MM.1S (cell line): ENCODE results near the gene ZNF462.

ENCODE experiments used
- DNase-seq: peaks from one replicate; pipeline ENCODE4 v3.0.0-alpha.2; 2015
- H2AFZ ChIP-seq: fragments of 300-600 bp; sonication (generic); 2 replicates; pipeline ENCODE4 v1.6.0; 2016; ENCODE audit warnings: antibody characterized with exemption, low read length
- H3F3A ChIP-seq: fragments of 300-600 bp; sonication (generic); 2 replicates; pipeline ENCODE4 v1.6.1; 2016; ENCODE audit warnings: mild to moderate bottlenecking, antibody characterized with exemption, low read length, moderate library complexity, mixed read lengths; ENCODE audit not compliant: insufficient read depth
- H3K27ac ChIP-seq: fragments of 300-600 bp; sonication (generic); 2 replicates; pipeline ENCODE4 v1.5.1; 2016; ENCODE audit warnings: mild to moderate bottlenecking, low read length
- H3K27me3 ChIP-seq: fragments of 300-600 bp; sonication (generic); replicated peaks from 2 replicates; pipeline ENCODE4 v1.6.0; 2016; ENCODE audit warnings: low read length; ENCODE audit not compliant: insufficient read depth
- H3K36me3 ChIP-seq: fragments of 300-600 bp; sonication (generic); replicated peaks from 2 replicates; pipeline ENCODE4 v1.6.1; 2016; ENCODE audit warnings: mild to moderate bottlenecking, low read length, mixed read lengths; ENCODE audit not compliant: insufficient read depth
- H3K4me1 ChIP-seq: fragments of 300-600 bp; sonication (generic); 2 replicates; pipeline ENCODE4 v1.6.1; 2016; ENCODE audit warnings: low read length, mixed read lengths
- H3K4me2 ChIP-seq: fragments of 300-600 bp; sonication (generic); 2 replicates; pipeline ENCODE4 v1.6.0; 2016; ENCODE audit warnings: low read depth, low read length
- H3K4me3 ChIP-seq: fragments of 300-600 bp; sonication (generic); 2 replicates; pipeline ENCODE4 v1.5.1; 2016; ENCODE audit warnings: low read length, mixed read lengths
- H3K79me2 ChIP-seq: fragments of 300-600 bp; sonication (generic); 2 replicates; pipeline ENCODE4 v1.6.1; 2016; ENCODE audit warnings: mixed run types, low read length, mixed read lengths
- H3K9ac ChIP-seq: fragments of 300-600 bp; sonication (generic); 2 replicates; pipeline ENCODE4 v1.6.1; 2016; ENCODE audit warnings: low read length, mixed read lengths
- H3K9me2 ChIP-seq: fragments of 300-600 bp; sonication (generic); replicated peaks from 2 replicates; pipeline ENCODE4 v1.6.1; 2016; ENCODE audit warnings: mild to moderate bottlenecking, low read length, mixed read lengths; ENCODE audit not compliant: insufficient read depth
- H3K9me3 ChIP-seq: fragments of 300-600 bp; sonication (generic); replicated peaks from 2 replicates; pipeline ENCODE4 v1.6.1; 2016; ENCODE audit warnings: mild to moderate bottlenecking, low read length, mixed read lengths; ENCODE audit not compliant: insufficient read depth
- H4K20me1 ChIP-seq: fragments of 300-600 bp; sonication (generic); 2 replicates; pipeline ENCODE4 v1.6.1; 2016; ENCODE audit warnings: mild to moderate bottlenecking, low read length, moderate library complexity, mixed read lengths; ENCODE audit not compliant: insufficient read depth
- EZH2 ChIP-seq: fragments of 300-600 bp; sonication (generic); optimal IDR thresholded peaks from 2 replicates; pipeline ENCODE3; 2017; ENCODE audit warnings: low read depth, mild to moderate bottlenecking, antibody characterized with exemption, low read length, mixed read lengths
- EZH2phosphoT487 ChIP-seq: fragments of 300-600 bp; sonication (generic); IDR thresholded peaks from 2 replicates; pipeline ENCODE4 v1.6.1; 2018; ENCODE audit warnings: antibody characterized with exemption, low read length
- TF ChIP-seq, protein P1 (sequence below): fragments of 300-600 bp; sonication (generic); IDR thresholded peaks from 2 replicates; pipeline ENCODE4 v1.5.1; 2016; ENCODE audit warnings: antibody characterized with exemption, low read length, mixed read lengths

The ZNF462 gene

DNA sequence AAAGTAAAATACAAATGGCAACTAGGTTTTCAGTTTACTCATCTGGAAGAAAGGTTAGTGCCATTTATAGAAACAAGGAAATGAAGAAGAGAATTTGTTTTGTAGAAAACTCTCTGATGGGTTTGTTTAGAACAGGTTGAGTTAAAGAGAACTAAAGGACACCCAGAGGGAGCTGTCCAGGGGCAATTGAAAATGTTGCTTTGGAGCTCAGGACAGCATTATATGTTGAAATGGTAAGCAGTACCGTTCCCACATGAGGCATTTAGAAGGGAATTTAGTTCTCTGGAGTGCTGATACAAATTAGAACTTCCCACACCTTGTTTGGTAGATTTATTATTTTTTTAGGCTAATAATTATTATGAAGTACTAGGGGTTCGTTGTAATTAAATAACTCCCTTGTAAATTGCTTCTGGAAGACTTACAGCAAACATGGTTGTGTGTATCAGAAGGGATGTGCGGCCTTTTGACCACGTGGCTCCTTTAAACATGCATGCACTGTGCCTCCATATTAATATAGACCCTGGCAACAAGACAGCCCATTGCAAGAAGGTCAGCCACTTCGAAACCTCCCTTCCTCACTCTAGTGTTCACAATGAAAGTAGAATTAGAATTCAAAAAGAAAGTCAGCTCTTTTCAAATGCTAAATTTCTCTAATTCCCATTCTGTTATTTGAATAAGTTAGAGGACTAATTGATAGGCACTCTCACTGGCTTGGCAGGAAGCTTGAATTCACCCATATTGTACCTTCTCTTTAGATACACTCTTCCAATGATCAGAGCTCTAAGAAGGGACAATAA lies 71.7 kb downstream of the ZNF462 start:
- H2AFZ ChIP-seq, result no peak overlapping the region
- no peaks in the 10 kb centered on the region for H3K9me3 ChIP-seq
- no peak overlapping the region for H3K4me3 ChIP-seq
- TF ChIP-seq EZH2 (no peak), EZH2phosphoT487 (no peak)
- TF ChIP-seq, protein P1, sequence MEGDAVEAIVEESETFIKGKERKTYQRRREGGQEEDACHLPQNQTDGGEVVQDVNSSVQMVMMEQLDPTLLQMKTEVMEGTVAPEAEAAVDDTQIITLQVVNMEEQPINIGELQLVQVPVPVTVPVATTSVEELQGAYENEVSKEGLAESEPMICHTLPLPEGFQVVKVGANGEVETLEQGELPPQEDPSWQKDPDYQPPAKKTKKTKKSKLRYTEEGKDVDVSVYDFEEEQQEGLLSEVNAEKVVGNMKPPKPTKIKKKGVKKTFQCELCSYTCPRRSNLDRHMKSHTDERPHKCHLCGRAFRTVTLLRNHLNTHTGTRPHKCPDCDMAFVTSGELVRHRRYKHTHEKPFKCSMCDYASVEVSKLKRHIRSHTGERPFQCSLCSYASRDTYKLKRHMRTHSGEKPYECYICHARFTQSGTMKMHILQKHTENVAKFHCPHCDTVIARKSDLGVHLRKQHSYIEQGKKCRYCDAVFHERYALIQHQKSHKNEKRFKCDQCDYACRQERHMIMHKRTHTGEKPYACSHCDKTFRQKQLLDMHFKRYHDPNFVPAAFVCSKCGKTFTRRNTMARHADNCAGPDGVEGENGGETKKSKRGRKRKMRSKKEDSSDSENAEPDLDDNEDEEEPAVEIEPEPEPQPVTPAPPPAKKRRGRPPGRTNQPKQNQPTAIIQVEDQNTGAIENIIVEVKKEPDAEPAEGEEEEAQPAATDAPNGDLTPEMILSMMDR, result no peak
- DNase-seq, result no peak
- H3K27ac ChIP-seq, result no peak overlapping the region
- H3K4me2 ChIP-seq, result no peak overlapping the region
- H3K9me2 ChIP-seq, result no peaks in the 10 kb centered on the region
- no peak overlapping the region for H3K9ac ChIP-seq
- no peaks in the 10 kb centered on the region for H4K20me1 ChIP-seq
- H3F3A ChIP-seq, result no peaks in the 10 kb centered on the region
- H3K79me2 ChIP-seq, result no peaks in the 10 kb centered on the region
- H3K36me3 ChIP-seq, result no peaks in the 10 kb centered on the region; the same call in 1 of the 2 replicates
- H3K27me3 ChIP-seq, result no peaks in the 10 kb centered on the region
- no peaks in the 10 kb centered on the region for H3K4me1 ChIP-seq

- no peaks in the 10 kb centered on the region for H3K79me2 ChIP-seq
- TF ChIP-seq EZH2 (no peak), EZH2phosphoT487 (no peak)
- TF ChIP-seq, protein P1, result no peak
- H3F3A ChIP-seq, result no peaks in the 10 kb centered on the region
- no peak overlapping the region for H2AFZ ChIP-seq
- no peak for DNase-seq
- no peaks in the 10 kb centered on the region for H4K20me1 ChIP-seq
- H3K27ac ChIP-seq, result no peak overlapping the region
- H3K9me2 ChIP-seq, result no peaks in the 10 kb centered on the region
- H3K4me1 ChIP-seq, result no peaks in the 10 kb centered on the region
- no peak overlapping the region for H3K4me3 ChIP-seq
- H3K27me3 ChIP-seq, result no peaks in the 10 kb centered on the region
- no peaks in the 10 kb centered on the region for H3K9me3 ChIP-seq
- no peak overlapping the region for H3K4me2 ChIP-seq
- no peak overlapping the region for H3K9ac ChIP-seq
- no peaks in the 10 kb centered on the region; the same call in 1 of the 2 replicates for H3K36me3 ChIP-seq
Measured at GRCh38 chr9:106936680-106937079, 73.7 kb downstream of the ZNF462 start.

DNA sequence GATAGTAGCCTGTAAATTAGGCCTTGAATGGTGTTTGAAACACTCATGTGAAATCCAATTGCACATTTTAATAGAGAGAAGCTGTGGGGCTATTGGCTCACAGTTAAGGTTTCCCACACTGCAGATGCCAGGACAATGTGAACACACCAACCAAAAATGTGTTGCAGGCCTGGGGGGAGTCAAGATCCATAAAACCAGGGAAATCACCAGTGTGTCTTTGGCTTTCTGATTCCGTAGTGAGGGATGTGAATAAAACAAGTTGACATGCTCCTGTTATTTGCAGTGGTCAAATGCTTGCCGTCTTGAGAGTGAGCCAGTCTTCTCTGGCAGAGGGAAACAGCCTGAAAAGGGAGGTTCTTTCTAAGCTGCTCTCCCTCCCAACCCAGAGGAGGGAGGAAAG lies 79.0 kb downstream of the ZNF462 start:
- Histone ChIP-seq H3K4me2 (no peak overlapping the region), H3K9me2 (no peaks in the 10 kb centered on the region), H3K79me2 (no peaks in the 10 kb centered on the region), H3K9ac (no peak overlapping the region), H3K9me3 (no peaks in the 10 kb centered on the region), H3K4me3 (no peak overlapping the region), H3F3A (no peaks in the 10 kb centered on the region), H3K27me3 (no peaks in the 10 kb centered on the region), H4K20me1 (no peaks in the 10 kb centered on the region), H2AFZ (no peak overlapping the region), H3K4me1 (no peaks in the 10 kb centered on the region), H3K27ac (no peak overlapping the region), H3K36me3 (no peaks in the 10 kb centered on the region; the same call in 1 of the 2 replicates)
- TF ChIP-seq EZH2phosphoT487, result no peak
- TF ChIP-seq, protein P1, result no peak
- TF ChIP-seq EZH2, result no peak
- DNase-seq, result no peak
